Stimulated activated CD4-positive, alpha-beta T cell treated with anti-CD3 and anti-CD28 coated beads, Interleukin-1b, Interleukin-23, amount 100 ng/mL, for 48 hours (primary cell): ENCODE data around the gene NUCB1.

Source experiments
- DNase-seq: peaks from one replicate; pipeline ENCODE4 v3.0.0-alpha.2; 2020

The NUCB1 gene

GRCh38 chr19:48938256-48938655 is 38.1 kb downstream of the NUCB1 start:
- DNase-seq, result no peak

- no peak for DNase-seq
Observed at GRCh38 chr19:48940902-48941301, 40.8 kb downstream of the NUCB1 start.

- no peak for DNase-seq
Observed at GRCh38 chr19:48943081-48943480, 43.0 kb downstream of the NUCB1 start.

- DNase-seq, result no peak
Observed at GRCh38 chr19:48945415-48945814, 45.3 kb downstream of the NUCB1 start.

- no peak for DNase-seq
Observed at GRCh38 chr19:48945817-48946216, 45.7 kb downstream of the NUCB1 start.

- no peak for DNase-seq
Observed at GRCh38 chr19:48946463-48947257, 46.5 kb downstream of the NUCB1 start.

- DNase-seq, result no peak
Observed at GRCh38 chr19:48947258-48947542, 47.1 kb downstream of the NUCB1 start.

- no peak for DNase-seq
Observed at GRCh38 chr19:48950159-48950558, 50.0 kb downstream of the NUCB1 start.

- no peak for DNase-seq
Observed at GRCh38 chr19:48950830-48951519, 50.9 kb downstream of the NUCB1 start.

- DNase-seq, result no peak
Observed at GRCh38 chr19:48953141-48953540, 53.0 kb downstream of the NUCB1 start.

GRCh38 chr19:48953990-48954594 is 54.0 kb downstream of the NUCB1 start:
- no peak for DNase-seq

- peak; percentile 97 for DNase-seq
Observed at GRCh38 chr19:48954595-48955307, 54.6 kb downstream of the NUCB1 start, which contains the start of gene BAX. TSS of gene BAX (plus strand) at chr19:48954875. CDS start at chr19:48954929, 54 bp downstream.

GRCh38 chr19:48955308-48955958 is 55.3 kb downstream of the NUCB1 start:
- no peak for DNase-seq

- no peak for DNase-seq
Observed at GRCh38 chr19:48958006-48958405, 57.9 kb downstream of the NUCB1 start.

GRCh38 chr19:48959341-48960239 is 59.5 kb downstream of the NUCB1 start:
- no peak for DNase-seq

- no peak for DNase-seq
Observed at GRCh38 chr19:48961051-48961649, 61.0 kb downstream of the NUCB1 start.

GRCh38 chr19:48961673-48962028 is 61.5 kb downstream of the NUCB1 start:
- DNase-seq, result no peak

- peak; percentile 22 for DNase-seq
Observed at GRCh38 chr19:48962029-48962848, 62.1 kb downstream of the NUCB1 start.

GRCh38 chr19:48962849-48963165 is 62.7 kb downstream of the NUCB1 start:
- no peak for DNase-seq

- peak; percentile 78 for DNase-seq
Observed at GRCh38 chr19:48963371-48964204, 63.5 kb downstream of the NUCB1 start.
